ENCODE results near the gene PLCB1.

DNA sequence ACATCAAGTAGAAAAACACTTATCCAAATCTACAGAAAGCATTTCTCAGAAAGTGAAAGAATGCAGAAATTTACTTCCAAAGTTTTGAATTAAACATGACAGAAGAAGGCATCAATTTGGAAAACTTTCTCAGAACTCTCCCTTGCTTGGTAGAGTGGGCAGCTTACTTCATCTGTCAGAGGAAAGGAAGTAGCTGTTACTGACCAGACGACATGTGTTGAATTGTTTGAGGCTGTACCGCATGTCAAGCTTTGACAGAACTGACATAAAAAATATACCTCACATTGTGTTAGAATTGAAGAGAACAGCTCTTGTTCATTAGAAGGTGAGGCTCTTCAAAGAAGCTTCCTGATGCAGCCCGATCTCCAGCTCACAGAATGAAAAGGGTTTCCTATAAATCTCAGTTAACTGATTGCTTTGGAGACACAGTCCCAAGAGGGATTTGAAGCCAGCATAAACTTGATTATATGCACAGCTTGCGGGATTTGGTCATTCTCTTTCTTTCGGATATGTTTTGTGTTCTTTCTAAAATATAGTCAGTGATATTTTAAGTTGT, 190.7 kb downstream of the PLCB1 start:
- TF ChIP-seq POLR2A (IDR thresholded peaks at IDR 0.05; ENCODE audit: low read length) = no peak
- no peak for TF ChIP-seq GATA1 (IDR thresholded peaks at IDR 0.05; ENCODE audit: low read depth, low read length)
